GM08714 (cell line): ENCODE measurements around the gene FBXO47.

Experiments
- H3K4me3 ChIP-seq: fragments of 200-500 bp; sonication (Bioruptor generic); 2 replicates; pipeline ENCODE4 v1.5.1; 2014; ENCODE audit warnings: mild to moderate bottlenecking, low read length, inconsistent platforms
- ZNF274 ChIP-seq: IDR thresholded peaks from 2 replicates; pipeline ENCODE4 v1.6.1; 2012; ENCODE audit warnings: mild to moderate bottlenecking, low read depth, low read length

FBXO47 gene, protein sequence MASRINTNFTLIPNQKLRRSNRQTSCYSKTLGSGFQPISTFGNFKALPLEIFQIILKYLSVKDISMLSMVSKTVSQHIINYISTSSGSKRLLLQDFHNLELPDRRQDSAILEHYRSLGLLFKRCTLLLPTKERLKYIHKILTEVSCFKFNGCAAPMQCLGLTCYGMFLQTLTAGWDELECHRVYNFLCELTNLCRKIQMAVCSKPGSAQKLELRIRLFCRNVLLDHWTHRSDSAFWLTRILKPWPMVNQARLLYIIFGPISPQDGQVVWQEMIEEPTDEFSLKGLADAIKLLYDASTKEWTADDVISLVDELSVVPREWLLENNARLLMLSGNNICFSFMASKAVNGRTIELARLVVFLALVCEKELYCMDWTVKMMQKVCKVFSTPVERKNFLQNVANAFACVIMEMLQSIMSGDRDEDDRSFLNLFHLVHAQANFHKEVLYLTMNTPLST

DNA sequence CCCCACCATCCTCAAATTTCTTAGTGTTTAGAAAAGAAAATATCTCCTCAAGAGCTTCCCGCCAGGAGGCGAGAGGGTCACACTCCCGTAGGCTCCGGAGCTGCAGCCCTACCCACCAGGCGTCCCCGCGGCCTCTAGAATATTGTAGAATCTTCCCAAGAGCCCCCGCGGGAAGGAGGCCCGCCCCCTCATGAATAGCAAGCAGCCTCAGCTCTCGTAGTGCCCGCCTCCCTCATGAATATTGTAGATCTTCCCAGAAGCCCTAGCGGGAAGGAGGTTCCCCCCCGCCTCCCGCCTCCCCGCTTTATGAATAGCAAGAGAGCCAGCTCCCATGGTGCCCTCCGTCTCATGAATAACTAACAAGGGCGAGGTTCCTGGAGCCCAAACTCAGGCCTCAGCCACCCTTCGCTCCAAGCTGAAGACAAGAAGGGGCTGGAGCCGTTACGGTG, at the start of gene FBXO47:
Gene FBXO47, minus strand, starts transcription at position 114 of the 449 bp plus-strand sequence. CDS start 4,378 bp downstream, outside the sequence.
- TF ChIP-seq ZNF274 = no peak
- no peak within 1 kb of the TSS for H3K4me3 ChIP-seq

DNA sequence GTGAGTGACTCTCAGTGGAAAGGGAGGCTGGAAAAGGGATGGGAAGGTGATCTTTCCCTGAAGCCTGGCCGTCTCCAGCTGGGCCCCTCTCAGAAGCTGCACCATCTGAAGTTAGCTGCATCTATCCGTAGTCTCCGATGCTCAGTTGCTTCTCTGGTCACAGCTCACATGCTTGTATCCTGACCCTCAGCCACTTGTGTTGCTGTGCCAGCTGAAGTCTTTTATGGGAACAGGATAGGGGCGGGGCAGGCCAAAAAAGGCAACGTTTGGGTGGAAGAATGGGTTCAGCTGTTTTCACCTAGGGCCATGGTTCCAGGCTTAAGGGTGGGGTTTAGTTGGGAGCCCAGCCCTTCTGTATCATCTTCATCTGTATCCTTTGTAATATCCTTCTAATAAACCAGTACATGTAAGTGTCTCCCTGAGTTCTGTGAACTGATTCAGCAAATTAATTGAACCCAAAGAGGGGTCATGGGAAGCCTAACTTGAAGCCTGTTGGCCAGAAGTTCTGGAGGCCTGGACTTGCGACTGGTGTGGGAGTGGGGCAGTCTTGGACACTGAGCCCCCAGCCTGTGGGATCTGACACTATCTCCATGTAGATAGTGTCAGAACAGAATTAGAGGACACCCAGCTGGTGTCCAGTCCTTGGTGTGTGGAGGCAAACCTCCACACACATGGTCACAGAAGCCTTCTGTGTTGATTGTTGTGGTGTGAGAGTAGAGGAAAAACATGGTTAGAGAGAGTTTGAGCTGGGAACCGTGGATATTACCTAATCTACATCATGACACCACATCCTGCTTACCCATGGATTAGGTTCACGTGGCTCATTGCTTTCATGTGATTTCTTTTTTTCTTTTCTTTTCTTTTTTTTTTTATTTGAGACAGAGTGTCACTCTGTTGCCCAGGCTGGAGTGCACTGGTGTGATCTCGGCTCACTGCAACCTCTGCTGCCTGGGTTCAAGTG, 49.3 kb upstream of the FBXO47 start:
- TF ChIP-seq ZNF274 = no peak
- H3K4me3 ChIP-seq = no peak overlapping the region

- H3K4me3 ChIP-seq = no peak overlapping the region
- no peak for TF ChIP-seq ZNF274
These were observed 48.3 kb upstream of the FBXO47 start for GRCh38 chr17:39015546-39015935.

DNA sequence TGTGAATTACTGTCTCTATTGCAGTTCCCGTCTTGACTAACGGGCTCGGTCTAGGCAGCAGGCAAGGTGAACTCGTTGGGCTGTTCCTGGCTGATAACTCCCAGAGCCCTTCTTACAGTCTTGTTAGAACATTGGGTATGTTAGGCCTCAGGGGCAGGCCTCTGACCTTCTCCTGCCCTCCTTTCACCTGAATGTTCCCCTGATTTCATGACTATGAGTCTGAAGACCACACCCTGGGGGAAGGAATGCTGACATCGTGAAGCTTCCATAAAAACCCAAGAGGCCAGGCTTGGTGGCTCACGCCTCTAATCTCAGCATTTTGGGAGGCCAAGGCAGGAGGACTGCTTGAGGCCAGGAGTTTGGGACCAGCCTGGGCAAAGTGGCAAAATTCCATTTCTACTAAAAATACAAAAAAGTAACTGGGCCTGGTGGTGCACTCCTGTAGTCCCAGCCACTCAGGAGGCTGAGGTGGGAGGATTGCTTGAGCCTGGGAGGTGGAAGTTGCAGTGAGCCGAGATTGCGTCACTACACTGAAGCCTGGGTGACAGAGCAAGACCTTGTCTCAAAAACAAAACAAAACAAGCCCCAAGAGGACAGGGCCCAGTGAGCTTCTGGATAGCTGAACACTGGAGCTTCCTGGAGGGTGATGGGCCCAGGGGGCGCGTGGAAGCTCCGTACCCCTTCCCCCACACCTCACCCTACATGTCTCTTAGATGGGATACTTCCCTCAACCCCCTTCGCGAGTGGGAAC, 47.8 kb upstream of the FBXO47 start:
- no peak overlapping the region for H3K4me3 ChIP-seq
- TF ChIP-seq ZNF274 = no peak

GRCh38 chr17:39014044-39014794, 47.0 kb upstream of the FBXO47 start:
- H3K4me3 ChIP-seq = no peak overlapping the region
- TF ChIP-seq ZNF274 = no peak

- no peak for TF ChIP-seq ZNF274
- no peak overlapping the region for H3K4me3 ChIP-seq
These were observed 45.5 kb upstream of the FBXO47 start for GRCh38 chr17:39012725-39013124.

DNA sequence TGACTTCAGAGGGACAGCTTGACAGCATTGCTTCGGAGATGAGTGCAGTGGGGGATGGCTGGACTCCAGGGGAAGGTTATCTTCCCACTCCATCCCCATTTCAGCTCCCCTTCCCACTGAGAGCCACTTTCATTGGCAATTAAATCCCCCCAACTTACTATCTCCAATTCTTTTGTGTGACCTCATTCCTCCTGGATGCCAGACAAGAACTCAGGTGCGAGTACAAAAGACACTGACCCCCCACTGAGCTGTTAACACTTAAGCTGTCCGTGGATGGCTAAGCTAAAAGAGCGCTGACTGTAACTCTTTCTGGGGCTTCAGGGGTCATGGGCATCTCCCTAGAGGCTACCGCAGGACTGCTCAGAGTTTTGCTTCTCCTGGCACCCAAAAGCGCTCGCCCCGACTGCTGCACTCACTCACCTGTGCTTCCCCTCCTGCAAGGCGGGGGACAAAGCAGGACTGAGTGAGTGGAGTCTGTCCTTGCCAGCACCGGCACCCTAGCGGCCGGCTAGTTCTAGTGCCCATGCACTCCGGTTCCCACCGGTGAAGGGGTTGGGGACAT, 44.8 kb upstream of the FBXO47 start:
- H3K4me3 ChIP-seq = no peak overlapping the region
- no peak for TF ChIP-seq ZNF274

DNA sequence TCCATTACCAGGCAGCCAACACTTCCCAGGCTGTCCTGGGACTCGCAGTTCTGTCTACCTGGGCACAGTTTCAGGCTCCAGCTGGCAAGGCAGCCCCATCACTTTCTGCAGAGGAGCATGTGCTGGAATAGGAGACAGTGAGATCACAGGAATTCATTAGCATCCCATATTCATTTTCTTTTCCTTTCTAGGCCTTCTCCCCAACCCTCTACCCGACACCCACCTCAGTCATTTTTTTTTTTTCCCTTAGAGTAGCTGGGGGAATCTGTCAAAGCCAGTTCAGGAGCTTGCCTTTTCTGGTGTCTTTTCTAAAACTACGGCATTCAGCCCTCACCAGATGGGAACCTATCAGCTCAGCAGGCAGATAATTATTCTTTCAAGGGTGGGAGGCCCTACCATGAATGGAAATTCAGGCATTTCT, 42.4 kb upstream of the FBXO47 start:
- H3K4me3 ChIP-seq = no peak overlapping the region
- no peak for TF ChIP-seq ZNF274

- TF ChIP-seq ZNF274 = no peak
- H3K4me3 ChIP-seq = no peak overlapping the region
These were observed 41.4 kb upstream of the FBXO47 start for GRCh38 chr17:39008633-39009032.

- TF ChIP-seq ZNF274 = no peak
- no peak overlapping the region for H3K4me3 ChIP-seq
These were observed 36.0 kb upstream of the FBXO47 start for GRCh38 chr17:39002991-39003715.

DNA sequence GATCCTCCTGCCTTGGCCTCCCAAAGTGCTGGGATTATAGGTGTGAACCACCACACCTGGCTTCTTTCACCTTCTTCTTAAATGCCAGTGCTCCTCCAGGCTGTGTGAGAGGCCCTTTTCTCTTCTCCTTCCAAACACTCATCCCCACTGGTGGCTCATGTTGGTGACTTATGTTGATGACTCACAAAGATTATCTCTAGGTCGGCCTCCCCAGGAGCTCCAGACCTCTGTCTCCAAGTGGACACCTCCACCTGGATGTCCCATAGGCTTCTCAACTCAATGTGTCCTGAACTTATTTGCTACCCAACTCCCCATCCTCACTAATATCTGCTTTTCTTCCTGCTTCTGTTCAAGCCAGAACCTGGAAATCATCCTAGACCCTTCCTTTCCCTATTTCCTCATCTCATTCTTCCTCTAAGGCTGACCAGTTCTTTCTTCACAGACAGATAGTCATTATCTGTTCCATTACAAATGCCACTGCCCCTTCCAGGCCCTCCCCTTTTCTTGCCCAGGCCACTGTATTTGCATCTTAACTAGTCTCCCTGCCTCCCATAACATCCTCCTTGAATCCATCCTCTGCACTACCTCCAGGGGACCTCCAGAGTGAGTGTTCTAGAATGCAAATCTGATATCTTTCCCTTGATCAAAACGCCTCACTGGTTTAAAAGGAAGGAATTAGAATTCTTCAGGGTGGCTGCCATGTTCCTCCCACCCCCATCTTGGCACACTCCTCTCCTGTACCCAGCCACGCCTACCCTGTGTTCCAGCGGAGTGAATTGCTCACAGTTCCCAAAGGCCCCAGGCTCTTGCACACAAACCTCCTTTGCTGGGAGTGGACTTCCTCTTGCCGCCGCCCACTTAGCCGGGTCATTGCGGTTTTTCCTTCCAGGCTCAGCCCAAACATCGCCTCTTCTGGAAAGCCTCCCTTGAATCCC, 34.8 kb upstream of the FBXO47 start:
- no peak overlapping the region for H3K4me3 ChIP-seq
- TF ChIP-seq ZNF274 = no peak

DNA sequence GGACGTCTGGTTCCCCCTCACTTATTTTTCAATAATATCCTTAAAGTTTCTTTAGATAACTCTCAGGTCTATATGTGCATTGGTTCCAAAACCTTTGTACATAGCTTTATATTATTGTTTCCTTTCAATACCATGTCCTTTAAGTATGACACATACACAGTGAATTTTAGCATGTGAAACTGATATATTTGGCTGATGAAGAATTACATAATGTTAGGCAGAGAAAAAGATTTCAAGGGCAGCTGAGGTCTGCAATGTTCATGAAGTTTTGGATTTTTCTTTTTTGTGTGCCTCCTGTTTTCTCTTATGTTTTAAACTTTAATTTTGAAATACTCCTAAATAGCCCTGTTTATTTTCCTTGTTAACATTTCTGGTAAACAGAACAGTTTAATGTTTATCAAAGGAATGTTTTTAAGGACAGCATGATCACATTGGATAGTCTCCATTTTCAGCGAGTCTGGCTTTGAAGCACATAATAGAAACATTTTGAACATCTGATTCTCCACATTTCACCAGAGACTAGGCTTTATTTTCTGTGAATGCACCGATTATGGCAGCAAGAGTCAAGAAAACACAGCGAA, 32.9 kb upstream of the FBXO47 start:
- no peak for TF ChIP-seq ZNF274
- H3K4me3 ChIP-seq = no peak overlapping the region
